DMS53 (cell line): ENCODE measurements around the gene CD58.
"Not testable (repeated sequence)": the region's sequence is repeated elsewhere in the genome, so short reads cannot be mapped to it uniquely, and the experiment has no call there.

Experiments used
- DNase-seq: peaks from one replicate; lab custom pipeline; 2025; lab: John Stamatoyannopoulos, UW

CD58 gene

DNA sequence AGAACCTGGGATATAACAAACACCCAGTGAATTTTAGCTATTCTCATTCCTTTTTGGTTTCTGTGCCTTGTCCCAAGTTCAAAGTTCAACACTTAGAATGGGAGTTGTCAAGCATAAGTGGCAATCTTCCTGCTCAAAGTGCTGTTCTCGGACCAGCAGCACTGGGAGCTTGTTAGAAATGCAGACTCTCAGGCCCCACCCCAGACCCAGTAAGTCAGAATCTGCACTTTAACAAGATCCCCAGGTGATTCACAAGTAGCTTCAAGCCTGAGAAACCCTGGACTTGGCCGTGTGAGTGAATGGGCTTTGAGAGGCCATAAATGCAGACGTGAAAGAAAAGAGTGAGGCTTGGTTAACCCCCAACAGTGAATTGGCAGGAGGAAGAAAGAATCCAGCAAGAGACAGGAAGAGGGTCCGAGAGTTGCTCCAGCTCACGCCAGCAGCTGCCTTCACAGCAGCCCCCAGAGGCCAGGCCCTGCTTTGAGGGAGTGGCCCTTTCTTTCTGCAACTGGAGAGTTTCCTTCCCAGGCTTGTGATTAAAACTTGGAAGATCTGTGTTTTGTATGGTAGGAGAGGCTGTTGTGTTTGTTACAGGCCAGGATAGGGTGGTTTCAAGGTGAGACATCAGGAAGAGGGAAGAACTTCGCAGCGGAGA, 21.3 kb upstream of the CD58 start:
- DNase-seq: not testable (repeated sequence)

DNA sequence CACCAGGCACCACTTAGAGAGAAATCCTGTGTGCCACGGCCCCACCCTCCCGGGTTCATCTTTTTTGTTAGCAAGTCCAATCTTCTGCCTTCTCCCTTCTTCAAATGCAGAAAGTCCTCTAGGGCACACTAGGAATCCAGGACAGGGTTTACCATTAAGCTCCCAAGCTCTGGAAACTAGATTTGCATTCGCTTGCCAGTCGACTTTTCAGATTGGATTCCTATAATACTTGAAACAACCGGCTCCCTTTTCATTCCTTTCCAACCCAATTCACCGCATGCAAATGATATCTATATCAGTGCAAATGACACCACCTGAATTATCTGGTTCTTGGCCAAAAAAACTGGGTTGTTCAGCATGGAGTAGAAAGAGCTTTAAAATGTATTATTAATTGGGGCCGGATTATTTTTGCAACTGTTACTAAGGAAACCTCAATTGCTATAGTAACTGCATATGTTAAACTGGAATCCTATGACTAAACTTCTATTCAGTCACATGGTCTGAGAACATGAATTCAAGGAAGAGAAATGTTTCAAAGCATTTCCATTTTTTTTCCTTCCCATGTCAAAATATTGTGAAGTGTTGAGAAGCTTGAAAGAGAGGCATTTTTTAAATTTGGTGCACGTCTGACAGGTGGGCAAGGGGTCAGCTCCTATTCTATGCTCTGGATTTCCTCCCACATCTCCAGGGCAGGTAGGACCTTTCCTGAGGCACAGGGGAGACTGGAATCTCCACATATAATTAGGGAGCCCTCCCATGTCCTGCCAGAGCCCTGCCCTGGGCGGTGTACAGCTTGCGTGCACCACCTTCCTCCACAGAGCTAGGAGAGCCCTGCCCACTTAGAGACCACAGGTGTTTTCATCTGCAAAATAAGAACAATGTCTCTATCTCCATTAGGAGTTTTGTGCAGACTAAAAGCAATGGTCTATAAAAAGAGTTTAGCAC, 20.5 kb upstream of the CD58 start:
- DNase-seq: not testable (repeated sequence)

DNA sequence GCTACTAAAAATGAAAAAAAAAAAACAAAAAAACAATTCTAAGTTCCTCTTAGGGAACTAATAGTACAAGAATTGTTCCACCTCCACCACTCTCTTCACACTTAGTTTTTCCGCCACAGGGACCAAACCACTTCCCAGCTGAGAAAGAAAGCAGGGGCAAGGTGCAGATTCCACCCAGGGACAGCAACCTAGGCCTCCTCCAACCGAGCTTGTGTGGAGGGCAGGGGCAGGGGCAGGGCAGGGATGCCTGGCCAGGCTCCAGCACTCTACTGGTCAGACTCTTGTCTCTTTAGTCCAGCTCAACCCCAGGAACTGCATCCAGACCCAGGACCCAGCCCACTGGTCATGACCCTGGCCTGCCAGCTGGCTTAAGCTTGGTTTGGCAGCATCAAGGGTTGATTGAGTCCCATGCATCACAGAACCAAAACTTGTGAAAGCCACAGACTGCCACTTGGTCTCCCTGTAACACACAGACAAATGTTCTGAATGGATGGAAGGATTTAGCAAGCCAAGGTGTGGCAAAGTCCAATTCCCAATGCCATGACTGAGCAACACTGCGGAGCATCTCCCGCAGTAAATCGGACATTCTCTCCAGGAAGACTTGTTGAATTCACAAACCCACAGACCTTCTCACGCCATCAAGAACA, 19.7 kb upstream of the CD58 start:
- DNase-seq: not testable (repeated sequence)

DNA sequence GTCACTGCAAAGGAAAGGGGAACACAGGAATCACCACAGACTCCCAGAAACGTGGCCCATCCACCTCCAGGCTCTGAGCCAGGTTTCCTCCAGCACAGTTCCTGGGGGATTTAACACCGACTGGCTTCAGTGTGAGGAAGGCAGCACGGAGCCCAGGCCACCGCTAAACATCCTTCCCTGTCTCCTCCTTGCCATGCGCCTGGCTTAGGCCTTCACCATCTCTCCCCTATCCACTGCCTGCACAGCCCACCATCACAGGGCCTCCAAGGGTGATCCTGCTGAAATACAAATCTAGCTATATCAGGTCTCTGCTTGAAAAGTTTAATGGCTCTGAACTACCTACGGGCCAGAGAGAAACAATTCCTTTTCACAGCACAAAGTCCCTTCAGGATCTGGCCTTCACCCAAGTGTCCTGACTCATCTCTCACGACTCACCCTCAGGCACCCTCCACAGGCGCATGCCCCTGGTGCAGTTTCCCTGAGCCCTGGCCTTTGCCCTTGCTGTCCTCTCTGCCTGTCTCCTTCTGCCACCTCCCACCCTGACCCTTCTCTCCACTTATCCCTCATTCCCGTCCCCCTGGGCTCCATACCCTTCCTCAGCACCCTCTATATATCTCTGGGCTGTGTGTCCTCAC, 18.4 kb upstream of the CD58 start:
- not testable (repeated sequence) for DNase-seq

DNA sequence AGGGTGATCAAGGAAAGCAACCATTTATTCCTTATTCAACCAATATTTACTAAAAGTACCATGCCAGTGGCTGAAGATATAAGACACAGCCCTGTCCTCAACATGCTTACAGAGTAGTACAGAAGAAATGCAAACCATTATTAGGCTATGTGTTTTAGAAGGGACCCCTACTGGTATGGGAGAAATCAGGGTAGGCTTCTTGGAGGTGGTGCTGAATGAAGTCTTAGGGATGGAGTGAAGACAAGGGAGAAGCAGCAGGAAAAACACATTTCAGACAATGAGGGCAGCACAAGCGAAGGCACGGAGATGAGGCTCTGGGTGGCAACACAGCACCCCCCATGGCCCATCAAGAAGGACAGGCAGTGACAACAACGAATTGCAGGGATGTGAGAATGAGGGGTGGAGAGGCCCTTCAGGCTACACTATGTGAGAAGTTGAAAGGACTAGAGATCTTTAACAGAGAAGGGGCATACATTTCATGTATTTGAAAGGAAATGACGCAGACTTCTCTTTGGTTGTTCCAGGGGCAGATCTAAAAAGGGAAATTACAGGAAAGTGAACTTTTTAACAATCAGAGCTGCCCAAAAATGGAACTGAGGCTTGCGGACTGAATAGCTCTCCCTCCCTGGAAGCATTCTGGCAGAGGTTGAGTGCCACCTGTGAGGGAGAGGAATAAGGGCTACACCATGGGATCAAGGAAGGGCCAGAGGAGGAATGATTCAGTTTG, 16.8 kb upstream of the CD58 start:
- DNase-seq: no peak

DNA sequence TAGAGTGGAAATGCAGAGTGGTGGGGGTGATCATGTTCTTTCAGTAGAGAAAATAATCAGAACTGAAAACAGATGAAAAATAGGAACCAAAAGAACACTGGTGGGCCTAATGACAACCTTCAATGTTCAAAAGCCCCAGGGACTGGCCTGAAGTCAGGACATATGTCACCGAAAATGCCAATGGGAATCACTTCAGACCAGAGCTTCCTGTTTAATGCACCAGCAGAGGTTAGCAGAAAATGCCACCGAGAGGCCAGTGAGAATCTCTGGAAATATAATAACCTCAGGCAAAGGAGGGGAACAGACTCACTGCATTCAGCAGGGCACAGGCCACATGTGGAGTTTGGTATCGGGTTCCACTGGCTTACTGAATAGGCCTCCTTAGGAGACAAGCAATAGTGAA, 15.9 kb upstream of the CD58 start:
- no peak for DNase-seq

DNA sequence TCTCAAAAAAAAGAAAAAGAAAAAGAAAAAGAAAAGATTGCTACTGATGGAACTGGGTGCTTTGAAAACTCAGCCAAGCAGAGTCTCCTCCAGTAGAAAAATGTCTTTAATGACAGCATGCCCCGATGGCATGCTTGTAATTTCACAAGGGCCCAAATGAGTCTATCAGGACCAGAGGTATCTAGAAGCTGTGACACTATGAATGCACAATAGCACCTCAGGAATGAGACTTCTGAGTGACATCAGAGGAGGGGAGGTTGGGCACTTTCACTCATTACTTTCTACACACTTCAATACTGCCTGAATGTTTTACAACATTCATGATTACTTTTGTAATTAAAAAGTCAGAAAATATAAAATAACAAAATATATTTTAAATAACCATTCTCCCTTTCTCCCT, 15.1 kb upstream of the CD58 start:
- no peak for DNase-seq

DNA sequence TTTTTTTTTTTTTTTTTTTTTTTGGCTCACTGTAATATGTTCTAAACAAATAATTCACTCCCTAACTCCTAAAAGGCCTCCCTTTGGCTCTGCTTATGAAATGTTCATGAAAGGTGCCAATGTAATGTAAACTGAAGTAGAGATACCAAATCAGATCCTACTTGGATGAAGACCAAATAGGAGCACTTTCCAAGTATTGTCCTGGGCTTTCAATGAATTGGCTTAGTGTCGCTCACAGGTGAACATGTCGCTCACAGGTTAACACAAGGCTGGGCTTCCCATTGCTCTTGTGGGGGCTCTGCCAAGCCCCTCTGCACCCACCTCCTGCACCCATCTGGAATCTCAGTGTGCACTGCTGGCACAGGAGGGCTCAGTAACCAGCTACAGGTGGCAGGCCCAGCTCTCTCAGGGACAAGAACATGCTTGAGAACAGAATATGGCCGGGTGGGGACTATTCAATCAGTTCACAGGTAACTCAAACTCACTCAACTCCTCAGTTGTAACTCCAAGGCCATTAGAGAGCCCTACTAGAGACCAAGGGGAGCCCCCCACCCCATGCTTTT, 10.6 kb upstream of the CD58 start:
- no peak for DNase-seq

DNA sequence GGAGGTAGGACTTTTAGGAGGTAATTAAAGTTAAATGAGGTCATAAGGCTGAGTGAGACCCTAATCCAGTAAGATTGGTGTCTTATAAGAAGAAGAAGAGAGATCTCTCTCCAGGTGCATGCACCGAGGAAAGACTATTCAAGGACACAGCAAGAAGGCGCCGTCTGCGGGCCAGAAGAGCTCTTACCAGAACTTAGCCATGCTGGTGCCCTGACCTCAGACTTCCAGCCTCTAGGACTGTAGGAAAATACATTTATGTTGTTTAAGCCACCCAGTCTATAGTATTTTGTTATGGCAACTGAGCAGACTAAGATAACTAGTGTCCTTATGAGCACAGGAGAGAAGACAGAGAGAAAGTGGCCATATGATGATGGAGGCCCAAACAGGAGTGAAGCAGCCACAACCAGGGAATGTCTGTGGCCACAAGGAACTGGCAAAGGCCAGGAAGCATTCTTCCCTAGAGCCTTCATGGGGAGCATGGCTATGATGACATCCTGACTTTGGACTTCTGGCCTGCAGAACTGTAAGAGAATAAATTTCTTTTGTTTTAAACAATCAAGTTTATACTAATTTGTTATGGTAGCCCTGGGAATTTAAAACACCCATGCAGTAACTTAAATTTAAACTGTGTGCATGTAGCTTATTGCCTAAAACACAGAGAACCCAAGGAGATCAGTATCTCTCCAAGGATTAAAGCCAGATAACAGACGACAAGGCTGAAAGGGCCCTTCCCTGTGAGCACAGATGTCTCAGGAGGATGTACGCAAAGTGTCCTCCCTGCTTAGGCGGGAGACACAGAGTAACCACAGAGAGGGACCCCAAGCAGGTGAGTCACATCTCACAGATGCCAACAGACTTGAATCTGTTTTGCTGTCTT, 9.9 kb upstream of the CD58 start:
- DNase-seq: no peak

DNA sequence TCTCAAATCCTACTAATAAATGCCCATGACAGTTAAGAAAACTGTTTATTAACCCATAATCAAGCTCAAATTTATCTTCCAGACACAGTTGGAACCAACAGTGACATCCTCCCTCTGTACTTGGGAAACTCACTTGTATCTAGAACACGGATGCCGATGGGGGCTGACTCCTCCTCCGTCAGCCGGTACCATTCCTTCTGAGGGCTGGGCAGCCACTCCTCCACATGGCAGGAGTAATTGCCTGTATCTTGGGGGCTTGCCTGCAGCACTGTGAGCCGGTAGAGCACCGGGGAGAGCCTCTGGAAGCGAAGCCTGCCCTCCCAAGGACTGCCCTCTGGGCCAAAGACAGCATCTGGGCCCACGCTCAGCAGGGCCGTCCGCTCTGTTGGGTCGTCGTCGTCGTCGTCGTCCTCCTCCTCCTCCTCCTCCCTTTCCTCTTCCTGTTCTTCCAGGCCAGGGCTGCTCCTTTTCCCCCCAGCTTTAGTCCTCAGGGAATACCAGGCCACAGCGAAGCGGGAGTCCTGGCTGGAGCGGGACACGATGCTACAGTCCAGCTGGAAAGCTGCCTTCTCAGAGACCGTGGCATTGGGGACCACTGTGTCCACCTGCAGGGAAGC, 8.5 kb upstream of the CD58 start:
- DNase-seq: no peak

DNA sequence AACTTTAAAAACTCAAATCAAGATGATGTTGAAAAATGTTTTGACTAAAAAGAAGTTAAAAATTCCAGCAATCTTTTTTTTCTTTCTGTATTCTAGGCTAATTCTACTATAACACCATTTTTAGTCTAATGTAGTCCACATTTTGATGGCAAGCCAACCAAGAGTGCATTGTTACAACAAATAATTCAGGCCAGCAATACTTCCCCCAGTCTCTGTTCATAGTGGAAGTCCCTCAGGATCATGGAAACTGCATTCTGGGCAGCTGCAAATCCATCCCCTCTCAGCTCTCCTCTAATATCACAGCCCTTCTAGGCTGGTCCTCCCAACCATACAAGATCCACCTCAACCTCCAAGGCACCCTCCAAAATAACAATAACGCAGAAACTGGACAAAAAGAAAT, 7.8 kb upstream of the CD58 start:
- DNase-seq: no peak

DNA sequence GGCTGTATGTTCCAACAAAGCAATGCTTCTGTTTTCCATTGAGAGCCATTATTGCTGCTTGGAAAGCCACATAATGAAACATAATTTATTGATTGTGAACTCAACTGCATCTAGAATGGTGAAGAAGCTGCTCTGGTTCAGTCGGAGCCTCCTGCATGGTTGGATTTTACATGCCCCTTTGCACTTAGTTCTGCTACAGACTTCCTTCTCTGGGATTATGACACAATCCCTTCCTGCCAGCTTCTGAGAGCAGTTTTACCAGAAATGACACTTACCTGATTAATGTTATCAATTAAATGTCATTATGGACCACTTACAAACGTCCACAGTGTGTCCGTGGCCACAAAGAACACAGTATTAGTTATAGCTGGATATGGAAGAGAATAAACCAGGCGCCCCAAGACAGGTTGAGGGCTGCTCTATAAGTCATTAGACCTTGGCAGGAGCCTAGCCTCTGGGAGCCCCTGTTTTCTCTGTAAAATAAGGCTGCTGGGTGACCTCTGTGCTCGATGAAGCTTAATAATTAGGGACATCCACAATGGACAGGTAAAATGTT, 7.0 kb upstream of the CD58 start:
- no peak for DNase-seq

DNA sequence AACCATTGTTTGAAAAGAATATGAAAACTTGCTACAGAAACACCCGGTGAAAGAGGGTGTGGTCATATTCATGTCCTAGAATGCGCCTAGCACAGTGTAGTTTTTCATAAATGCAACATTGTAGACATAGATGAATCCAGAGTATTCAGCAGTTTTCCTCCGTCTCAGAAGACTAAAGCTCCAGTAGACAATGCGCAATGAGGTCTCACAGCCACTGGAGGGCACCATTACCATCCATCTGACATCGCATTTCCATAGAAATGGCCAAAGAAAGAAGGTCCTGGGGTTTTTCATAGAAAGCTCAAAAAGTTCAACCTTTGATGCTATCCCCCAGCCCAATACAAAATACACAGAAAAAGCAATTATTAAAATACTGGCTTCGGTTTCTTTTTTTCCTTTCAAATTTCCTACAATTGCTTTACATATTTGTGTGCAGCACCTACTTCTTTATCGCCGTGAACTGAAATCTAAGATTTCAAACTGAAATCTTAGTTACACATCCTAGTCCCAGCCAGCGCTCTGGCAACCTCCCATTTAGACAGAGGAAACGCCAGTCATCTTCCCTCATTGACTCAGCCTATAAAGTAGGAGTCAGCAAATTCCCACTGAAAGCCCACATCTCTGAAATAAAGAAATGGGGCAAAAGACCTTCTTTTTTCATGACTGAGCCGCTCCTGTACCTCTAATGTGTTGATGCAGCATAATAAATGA, 3.9 kb upstream of the CD58 start:
- peak; percentile 52 for DNase-seq

DNA sequence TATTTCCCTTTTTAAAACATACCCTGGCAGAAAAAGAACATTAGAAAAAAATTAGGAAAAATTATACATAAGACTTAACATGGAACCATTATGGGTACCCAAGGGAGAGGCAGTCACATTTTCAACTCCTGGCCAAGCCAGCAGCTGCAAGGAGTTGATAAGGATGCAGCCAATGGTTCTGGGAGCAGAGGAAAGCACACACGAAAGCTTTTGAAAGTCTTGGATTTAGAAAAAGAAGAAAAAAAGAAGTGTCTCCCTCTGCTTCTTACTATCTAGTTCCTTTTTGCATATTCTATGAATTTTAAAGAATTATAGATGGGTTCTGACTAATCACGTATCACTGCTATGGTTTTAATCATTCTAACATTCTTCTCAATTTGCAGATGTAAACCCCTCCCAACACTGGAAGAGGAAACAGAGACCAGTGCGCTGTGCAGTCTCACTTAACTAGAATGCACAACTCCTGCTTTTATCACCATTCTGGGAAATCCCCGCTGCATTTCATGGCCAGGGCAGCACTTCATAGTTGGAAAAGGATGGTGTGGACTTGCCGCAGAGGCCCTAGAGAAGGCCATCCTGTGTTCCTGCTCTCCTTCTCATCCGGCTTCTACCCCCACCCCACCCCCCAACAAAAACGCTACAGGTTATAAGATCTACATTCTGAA, 2.7 kb upstream of the CD58 start:
- DNase-seq: no peak

DNA sequence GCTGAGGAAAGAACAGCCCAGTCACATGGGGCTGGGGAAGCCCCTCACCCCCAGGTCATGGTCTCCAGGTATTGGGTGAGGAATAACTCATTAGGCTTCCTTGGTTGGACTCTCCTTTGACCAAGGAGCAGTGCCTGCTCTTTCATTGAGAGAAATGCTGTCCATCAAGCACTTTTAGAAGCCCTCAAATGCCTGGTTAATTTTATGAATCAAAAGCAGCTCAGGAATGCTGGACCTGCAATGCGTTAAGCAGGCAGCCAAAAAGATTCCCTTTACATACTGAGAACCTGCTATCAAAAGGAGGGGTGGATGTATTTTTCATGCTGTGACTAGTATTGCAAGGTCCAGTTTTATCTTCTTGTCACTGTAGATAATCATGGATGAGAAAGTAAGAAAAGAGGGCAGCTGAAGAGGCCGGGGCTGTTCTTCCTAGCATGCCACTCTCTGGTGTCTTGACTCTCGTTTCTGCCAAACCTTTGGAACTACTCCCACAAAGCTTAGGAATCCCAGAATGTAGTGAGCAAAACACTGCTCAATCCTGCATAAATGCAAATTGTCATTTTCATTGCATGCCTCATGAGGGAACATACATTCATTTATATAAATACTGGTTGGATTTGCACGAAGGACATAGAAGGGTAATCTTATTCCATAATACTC, 2.1 kb upstream of the CD58 start:
- DNase-seq: no peak

DNA sequence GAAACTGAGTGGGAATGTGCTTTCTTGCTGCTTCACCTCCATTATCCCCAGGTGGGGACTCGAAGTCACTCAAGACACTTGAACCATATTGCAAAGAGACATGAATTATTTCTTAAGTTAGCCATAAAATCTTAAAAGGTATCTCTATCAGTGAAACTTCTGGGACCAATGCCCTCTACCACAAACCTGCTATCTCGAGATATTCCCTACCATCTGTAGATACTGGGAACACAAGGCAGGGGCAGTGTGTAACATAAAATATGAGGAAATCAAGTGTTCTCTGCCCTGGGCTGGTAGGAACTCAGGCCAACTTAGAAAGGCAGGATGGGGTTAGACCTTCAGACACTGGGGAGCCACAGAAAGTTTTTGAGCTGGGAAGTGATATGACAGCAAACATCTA, 1.3 kb upstream of the CD58 start:
- DNase-seq: no peak

DNA sequence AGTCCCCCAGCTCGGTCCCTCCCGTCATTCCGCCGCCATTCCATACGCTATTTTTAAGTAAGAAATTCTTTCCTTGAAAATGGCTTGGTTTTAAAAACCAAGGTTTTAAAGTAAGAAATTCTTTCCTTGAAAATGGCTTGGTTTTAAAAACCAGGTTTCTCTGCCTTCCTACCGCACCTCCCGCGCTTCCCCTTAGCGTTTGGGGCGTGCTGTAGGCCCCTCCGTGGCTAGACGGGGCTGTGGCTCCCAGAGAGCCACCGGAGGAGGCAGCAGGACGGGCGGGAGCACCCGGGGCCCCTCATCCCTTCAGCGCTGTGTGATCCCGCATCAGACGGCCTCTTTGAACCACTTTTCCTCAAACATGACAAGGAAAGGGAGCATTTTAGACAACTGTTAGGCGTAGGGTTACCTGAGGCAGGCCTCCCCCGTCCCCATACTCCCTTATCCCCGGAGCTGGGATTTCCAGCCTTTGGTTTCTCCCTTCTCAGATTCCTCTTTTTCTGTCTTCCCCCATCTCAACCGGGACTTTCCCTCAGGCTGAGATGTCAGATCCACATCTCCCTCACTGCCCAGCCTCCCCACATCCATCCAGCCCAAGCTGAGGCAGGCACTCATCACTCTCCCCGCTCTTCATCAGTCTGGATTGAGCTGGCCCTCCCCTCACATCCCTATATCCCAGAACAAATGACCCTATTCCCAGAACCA, 541 bp upstream of the CD58 start:
- DNase-seq: peak; percentile 33
